Measurements from ENCODE around the gene PABPN1L.

PABPN1L gene

GRCh38 chr16:88883117-88883895 lies 16.8 kb upstream of the PABPN1L start:
- DNase-seq (ENCODE audit: low read depth) = no peak

- DNase-seq (ENCODE audit: low read depth) = no peak
These were observed 16.0 kb upstream of the PABPN1L start for GRCh38 chr16:88882358-88883030.

- DNase-seq (ENCODE audit: low read depth) = no peak
These were observed 15.4 kb upstream of the PABPN1L start for GRCh38 chr16:88881675-88882357.

GRCh38 chr16:88881007-88881615 lies 14.7 kb upstream of the PABPN1L start:
- DNase-seq (ENCODE audit: low read depth) = no peak

- no peak for DNase-seq (ENCODE audit: low read depth)
These were observed 14.0 kb upstream of the PABPN1L start for GRCh38 chr16:88880226-88881006.

GRCh38 chr16:88879788-88880055 lies 13.3 kb upstream of the PABPN1L start:
- no peak for DNase-seq (ENCODE audit: low read depth)

- DNase-seq (ENCODE audit: low read depth) = no peak
These were observed 12.7 kb upstream of the PABPN1L start for GRCh38 chr16:88878967-88879787.

- DNase-seq (ENCODE audit: low read depth) = no peak
These were observed 11.9 kb upstream of the PABPN1L start for GRCh38 chr16:88878356-88878755.

- no peak for DNase-seq (ENCODE audit: low read depth)
These were observed 11.3 kb upstream of the PABPN1L start for GRCh38 chr16:88877564-88878289.

GRCh38 chr16:88876942-88877526 lies 10.6 kb upstream of the PABPN1L start:
- no peak for DNase-seq (ENCODE audit: low read depth)

- DNase-seq (ENCODE audit: low read depth) = no peak
These were observed 9.3 kb upstream of the PABPN1L start for GRCh38 chr16:88875703-88876234.

- no peak for DNase-seq (ENCODE audit: low read depth)
These were observed 8.6 kb upstream of the PABPN1L start for GRCh38 chr16:88874938-88875599.

- no peak for DNase-seq (ENCODE audit: low read depth)
These were observed 6.3 kb upstream of the PABPN1L start for GRCh38 chr16:88872650-88873331.

- no peak for DNase-seq (ENCODE audit: low read depth)
These were observed 5.4 kb upstream of the PABPN1L start for GRCh38 chr16:88871730-88872416.

- no peak for DNase-seq (ENCODE audit: low read depth)
These were observed 4.9 kb upstream of the PABPN1L start for GRCh38 chr16:88871349-88871702.

- no peak for DNase-seq (ENCODE audit: low read depth)
These were observed 4.3 kb upstream of the PABPN1L start for GRCh38 chr16:88870608-88871348.

- DNase-seq (ENCODE audit: low read depth) = no peak
These were observed 3.2 kb upstream of the PABPN1L start for GRCh38 chr16:88869673-88869980.

All from EH (cell line).